K562 (cell line): ENCODE measurements around the gene GLB1L3. TPM values are rescaled to one million over a fixed set of nuclear protein-coding genes. Genes with fewer than 3 reads are reported as not detected.

Source experiments
- ATF7 ChIP-seq: fragments of 450-650 bp; IDR thresholded peaks from 2 replicates; pipeline ENCODE4 v1.7.1; 2014; ENCODE audit warnings: mild to moderate bottlenecking, moderate library complexity
- CEBPB ChIP-seq: fragments of 450-650 bp; IDR thresholded peaks from 2 replicates; pipeline ENCODE4 v1.6.1; 2016; ENCODE audit warnings: missing genetic modification characterization, missing compliant biosample characterization
- CEBPG ChIP-seq, 3 experiments: fragments of 200-800 bp in 1 of 3; sonication (Bioruptor generic) in 1 of 3; sonication (generic) in 1 of 3; formaldehyde crosslinking in 1 of 3; IDR thresholded peaks in 2 of 3; conservative IDR thresholded peaks in 1 of 3; 2 replicates each; pipeline versions ENCODE4 v1.6.1 to v1.8.0; 2016 to 2022; ENCODE audit warnings: missing compliant biosample characterization in 2 of 3, missing genetic modification characterization in 2 of 3, mild to moderate bottlenecking in 1 of 3, missing genetic modification reagents in 1 of 3
- CREM ChIP-seq: IDR thresholded peaks from 2 replicates; pipeline ENCODE4 v1.6.1; 2014; ENCODE audit warnings: antibody characterized with exemption, low read depth
- MEIS2 ChIP-seq: fragments of 450-650 bp; IDR thresholded peaks from 2 replicates; pipeline ENCODE4 v1.6.1; 2014; ENCODE audit warnings: mild to moderate bottlenecking; ENCODE audit not compliant: partially characterized antibody
- MTA3 ChIP-seq: fragments of 450-650 bp; formaldehyde crosslinking; IDR thresholded peaks from 2 replicates; pipeline ENCODE4 v1.6.1; 2017; ENCODE audit warnings: mild to moderate bottlenecking, borderline replicate concordance
- PBX2 ChIP-seq, 2 experiments: IDR thresholded peaks in 1 of 2; conservative IDR thresholded peaks in 1 of 2; 2 replicates each; pipeline ENCODE4 v1.6.1; 2016; ENCODE audit warnings: low read depth in 2 of 2, mild to moderate bottlenecking in 1 of 2, missing compliant biosample characterization in 1 of 2, missing genetic modification characterization in 1 of 2, moderate library complexity in 1 of 2
- SRSF7 ChIP-seq: fragments of 200-400 bp; formaldehyde crosslinking; optimal IDR thresholded peaks from 2 replicates; pipeline ENCODE3; 2017; ENCODE audit warnings: mild to moderate bottlenecking, low read depth, low read length
- STAT5A ChIP-seq: IDR thresholded peaks from 2 replicates; pipeline ENCODE4 v1.6.1; 2012; ENCODE audit warnings: low read length, inconsistent platforms, borderline replicate concordance
- polyA plus RNA-seq, 8 experiments: library from polyadenylated mRNA; depleted of rRNA in 4 of 8; stranded (reverse) in 5 of 8; unstranded in 3 of 8; fragments of >200 nt; fragmentation: Nextera tagmentation in 2 of 8; fragmentation: Illumina TruSeq in 1 of 8; extraction: Ambion mirVana in 2 of 8; extraction: Trizol in 1 of 8; gene quantifications; 2 replicates each; pipeline versions ENCODE4 v1.2.1 to v1.2.3, GENCODE V29; 2011 to 2014; ENCODE audit warnings: inconsistent platforms in 1 of 8, missing spikeins in 1 of 8
- total RNA-seq, 7 experiments: library from RNA; depleted of rRNA in 6 of 7; stranded (reverse); fragments of >200 nt in 6 of 7; fragmentation: Illumina TruSeq in 2 of 7; extraction: Trizol in 2 of 7; gene quantifications; 2 replicates each; pipeline versions ENCODE4 v1.2.1 to v1.2.3, GENCODE V29; 2011 to 2021; ENCODE audit warnings: low replicate concordance in 1 of 7
- TF ChIP-seq, protein P1 (sequence below): sonication (generic); formaldehyde crosslinking; IDR thresholded peaks from 2 replicates; pipeline ENCODE4 v1.8.0; 2022; ENCODE audit warnings: mild to moderate bottlenecking, missing genetic modification reagents, borderline replicate concordance
- TF ChIP-seq, protein P2 (sequence below): conservative IDR thresholded peaks from 2 replicates; pipeline ENCODE4 v1.6.1; 2011; ENCODE audit warnings: low read depth, mild to moderate bottlenecking, low read length; ENCODE audit not compliant: control insufficient read depth
- TF ChIP-seq, protein P3 (sequence below), 2 experiments: IDR thresholded peaks; 2 replicates each; pipeline ENCODE4 v1.6.1; 2012; ENCODE audit warnings: improper control_type of control experiment in 2 of 2, low read depth in 2 of 2, low read length in 2 of 2, borderline replicate concordance in 1 of 2
- TF ChIP-seq, protein P4 (sequence below): sonication (generic); formaldehyde crosslinking; IDR thresholded peaks from 2 replicates; pipeline ENCODE4 v1.8.0; 2022; ENCODE audit warnings: mild to moderate bottlenecking, missing genetic modification reagents

The GLB1L3 gene
- total and polyA plus RNA-seq, 9 of the 15 experiments (the other 6 are each of a cell fraction or from before 2014, with no cell fraction given) = 0.18 to 3.3 (median 0.49) TPM

- TF ChIP-seq, protein P1, sequence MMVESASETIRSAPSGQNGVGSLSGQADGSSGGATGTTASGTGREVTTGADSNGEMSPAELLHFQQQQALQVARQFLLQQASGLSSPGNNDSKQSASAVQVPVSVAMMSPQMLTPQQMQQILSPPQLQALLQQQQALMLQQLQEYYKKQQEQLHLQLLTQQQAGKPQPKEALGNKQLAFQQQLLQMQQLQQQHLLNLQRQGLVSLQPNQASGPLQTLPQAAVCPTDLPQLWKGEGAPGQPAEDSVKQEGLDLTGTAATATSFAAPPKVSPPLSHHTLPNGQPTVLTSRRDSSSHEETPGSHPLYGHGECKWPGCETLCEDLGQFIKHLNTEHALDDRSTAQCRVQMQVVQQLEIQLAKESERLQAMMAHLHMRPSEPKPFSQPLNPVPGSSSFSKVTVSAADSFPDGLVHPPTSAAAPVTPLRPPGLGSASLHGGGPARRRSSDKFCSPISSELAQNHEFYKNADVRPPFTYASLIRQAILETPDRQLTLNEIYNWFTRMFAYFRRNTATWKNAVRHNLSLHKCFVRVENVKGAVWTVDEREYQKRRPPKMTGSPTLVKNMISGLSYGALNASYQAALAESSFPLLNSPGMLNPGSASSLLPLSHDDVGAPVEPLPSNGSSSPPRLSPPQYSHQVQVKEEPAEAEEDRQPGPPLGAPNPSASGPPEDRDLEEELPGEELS = no peak
- no peak for TF ChIP-seq PBX2 (CRISPR knock-in tag; IDR thresholded peaks at IDR 0.05; ENCODE audit: low read depth)
- TF ChIP-seq PBX2 (tag; conservative IDR thresholded peaks at IDR 0.05; ENCODE audit: low read depth) = 0 out of 2 replicates have a peak, but pooled peaks have one; percentile 29
- TF ChIP-seq CEBPB = peak; percentile 62
- TF ChIP-seq, protein P2, sequence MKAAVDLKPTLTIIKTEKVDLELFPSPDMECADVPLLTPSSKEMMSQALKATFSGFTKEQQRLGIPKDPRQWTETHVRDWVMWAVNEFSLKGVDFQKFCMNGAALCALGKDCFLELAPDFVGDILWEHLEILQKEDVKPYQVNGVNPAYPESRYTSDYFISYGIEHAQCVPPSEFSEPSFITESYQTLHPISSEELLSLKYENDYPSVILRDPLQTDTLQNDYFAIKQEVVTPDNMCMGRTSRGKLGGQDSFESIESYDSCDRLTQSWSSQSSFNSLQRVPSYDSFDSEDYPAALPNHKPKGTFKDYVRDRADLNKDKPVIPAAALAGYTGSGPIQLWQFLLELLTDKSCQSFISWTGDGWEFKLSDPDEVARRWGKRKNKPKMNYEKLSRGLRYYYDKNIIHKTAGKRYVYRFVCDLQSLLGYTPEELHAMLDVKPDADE = no peak
- TF ChIP-seq, protein P3, sequence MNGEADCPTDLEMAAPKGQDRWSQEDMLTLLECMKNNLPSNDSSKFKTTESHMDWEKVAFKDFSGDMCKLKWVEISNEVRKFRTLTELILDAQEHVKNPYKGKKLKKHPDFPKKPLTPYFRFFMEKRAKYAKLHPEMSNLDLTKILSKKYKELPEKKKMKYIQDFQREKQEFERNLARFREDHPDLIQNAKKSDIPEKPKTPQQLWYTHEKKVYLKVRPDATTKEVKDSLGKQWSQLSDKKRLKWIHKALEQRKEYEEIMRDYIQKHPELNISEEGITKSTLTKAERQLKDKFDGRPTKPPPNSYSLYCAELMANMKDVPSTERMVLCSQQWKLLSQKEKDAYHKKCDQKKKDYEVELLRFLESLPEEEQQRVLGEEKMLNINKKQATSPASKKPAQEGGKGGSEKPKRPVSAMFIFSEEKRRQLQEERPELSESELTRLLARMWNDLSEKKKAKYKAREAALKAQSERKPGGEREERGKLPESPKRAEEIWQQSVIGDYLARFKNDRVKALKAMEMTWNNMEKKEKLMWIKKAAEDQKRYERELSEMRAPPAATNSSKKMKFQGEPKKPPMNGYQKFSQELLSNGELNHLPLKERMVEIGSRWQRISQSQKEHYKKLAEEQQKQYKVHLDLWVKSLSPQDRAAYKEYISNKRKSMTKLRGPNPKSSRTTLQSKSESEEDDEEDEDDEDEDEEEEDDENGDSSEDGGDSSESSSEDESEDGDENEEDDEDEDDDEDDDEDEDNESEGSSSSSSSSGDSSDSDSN (IDR thresholded peaks at IDR 0.05; ENCODE audit: borderline replicate concordance in 1 of 2, low read depth in 2 of 2, low read length in 2 of 2) = no peak
- TF ChIP-seq CREM = peak; percentile 85
- no peak for TF ChIP-seq SRSF7
- no peak for TF ChIP-seq CEBPG (CRISPR knock-in tag; IDR thresholded peaks at IDR 0.05)
- TF ChIP-seq CEBPG (tag; conservative IDR thresholded peaks at IDR 0.05 in 1 of 2, IDR thresholded peaks at IDR 0.05 in 1 of 2) = peak; percentile 42 to 64; a peak in 3 of 4 replicates
- TF ChIP-seq STAT5A = no peak
- TF ChIP-seq, protein P4, sequence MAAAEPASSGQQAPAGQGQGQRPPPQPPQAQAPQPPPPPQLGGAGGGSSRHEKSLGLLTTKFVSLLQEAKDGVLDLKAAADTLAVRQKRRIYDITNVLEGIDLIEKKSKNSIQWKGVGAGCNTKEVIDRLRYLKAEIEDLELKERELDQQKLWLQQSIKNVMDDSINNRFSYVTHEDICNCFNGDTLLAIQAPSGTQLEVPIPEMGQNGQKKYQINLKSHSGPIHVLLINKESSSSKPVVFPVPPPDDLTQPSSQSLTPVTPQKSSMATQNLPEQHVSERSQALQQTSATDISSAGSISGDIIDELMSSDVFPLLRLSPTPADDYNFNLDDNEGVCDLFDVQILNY (CRISPR knock-in tag) = no peak
- TF ChIP-seq ATF7 = peak; percentile 79; the same call in 1 of the 2 replicates
- TF ChIP-seq MTA3 = no peak
- peak; percentile 33 for TF ChIP-seq MEIS2
Observed at GRCh38 chr11:134272381-134273316, 3.5 kb upstream of the GLB1L3 start (continued).
